HepG2 (cell line): Measurements from ENCODE around the gene TCEAL3. TPM values are rescaled to one million over a fixed set of nuclear protein-coding genes. Genes with fewer than 3 reads are reported as not detected.

ENCODE experiments used
- ATAC-seq: fragments of 200-7000 bp; cut with Tn5 transposase; 3 replicates; pipeline ENCODE4 v1.9.1; 2020; ENCODE audit warnings: mild to moderate bottlenecking, moderate library complexity
- BruUV-seq: library from RNA; stranded (reverse); fragments of 400-500 nt; replicated peaks from 2 replicates; lab custom pipeline; 2021; lab: Mats Ljungman, UMichigan
- CTCF ChIA-PET: fragments of 300-600 bp; formaldehyde crosslinking; extraction: SDS; loops from one replicate; lab custom pipeline; 2021; ENCODE audit warnings: low total read pairs, inconsistent platforms, low intra/inter-chr PET ratio; lab: Yijun Ruan, JAX
- POLR2A ChIA-PET: fragments of 350-600 bp; sonication (Branson Sonifier 250); formaldehyde crosslinking; loops from one replicate; lab custom pipeline; 2020; ENCODE audit warnings: antibody characterized with exemption, inconsistent platforms; lab: Yijun Ruan, JAX
- DNase-seq: peaks from one replicate; pipeline ENCODE4 v3.0.0-alpha.2; 2015; ENCODE audit warnings: low spot score
- FAIRE-seq: peaks from 3 replicates; lab custom pipeline; 2011; peaks lifted over from hg19 to GRCh38; lab: Jason Lieb, UNC
- H2AFZ ChIP-seq: one replicate; pipeline ENCODE4 v1.6.1; 2011; ENCODE audit warnings: low read length, inconsistent platforms
- H3K27ac ChIP-seq: fragments of 300-600 bp; 3 replicates; pipeline ENCODE4 v1.8.0; 2011; ENCODE audit warnings: mixed run types, mild to moderate bottlenecking, mixed read lengths, low read length, inconsistent platforms; ENCODE audit not compliant: insufficient read depth; ENCODE audit errors: extremely low read length
- H3K27me3 ChIP-seq, 2 experiments: fragments of 200-600 bp in 1 of 2; 2 replicates in 1 of 2; 3 replicates in 1 of 2; pipeline versions ENCODE4 v1.6.0 to v1.8.0; 2011; ENCODE audit warnings: low read length in 2 of 2, mild to moderate bottlenecking in 2 of 2, moderate library complexity in 2 of 2, inconsistent platforms in 1 of 2; ENCODE audit not compliant: insufficient read depth in 2 of 2, control insufficient read depth in 1 of 2
- H3K36me3 ChIP-seq, 2 experiments: fragments of 200-600 bp in 1 of 2; replicated peaks in 1 of 2; 2 replicates in 1 of 2; 3 replicates in 1 of 2; pipeline versions ENCODE4 v1.5.1 to v1.8.0; 2011; ENCODE audit warnings: low read length in 2 of 2, inconsistent platforms in 1 of 2; ENCODE audit not compliant: insufficient read depth in 2 of 2, control insufficient read depth in 1 of 2
- H3K4me1 ChIP-seq: 2 replicates; pipeline ENCODE4 v1.5.1; 2012; ENCODE audit warnings: low read length, inconsistent platforms; ENCODE audit not compliant: insufficient read depth
- H3K4me2 ChIP-seq: 2 replicates; pipeline ENCODE4 v1.6.0; 2011; ENCODE audit warnings: low read depth, low read length, inconsistent platforms
- H3K4me3 ChIP-seq, 3 experiments: fragments of 200-600 bp in 1 of 3; sonication (generic), shearing (Covaris generic) in 1 of 3; replicated peaks in 1 of 3; 2 replicates each; pipeline ENCODE4 v1.5.1; 2011 to 2016; ENCODE audit warnings: low read length in 3 of 3, inconsistent platforms in 2 of 3, low read depth in 2 of 3, mild to moderate bottlenecking in 2 of 3, control low read depth in 1 of 3, mixed read lengths in 1 of 3; ENCODE audit not compliant: insufficient read depth in 1 of 3
- H3K79me2 ChIP-seq: one replicate; pipeline ENCODE4 v1.6.1; 2011; ENCODE audit warnings: low read length, inconsistent platforms; ENCODE audit not compliant: insufficient read depth
- H3K9ac ChIP-seq: 2 replicates; pipeline ENCODE4 v1.6.0; 2011; ENCODE audit warnings: mild to moderate bottlenecking, low read depth, low read length, inconsistent platforms; ENCODE audit not compliant: insufficient read depth
- H3K9me3 ChIP-seq: 2 replicates; pipeline ENCODE4 v1.5.1; 2012; ENCODE audit warnings: mild to moderate bottlenecking, low read length
- H4K20me1 ChIP-seq: 2 replicates; pipeline ENCODE4 v1.6.0; 2011; ENCODE audit warnings: inconsistent platforms, mild to moderate bottlenecking, low read length, moderate library complexity; ENCODE audit not compliant: insufficient read depth
- FOSL2 ChIP-seq: sonication (generic); formaldehyde crosslinking; IDR thresholded peaks from 2 replicates; pipeline ENCODE4 v1.4.0; 2020; ENCODE audit warnings: missing genetic modification reagents
- GMEB1 ChIP-seq: sonication (generic); formaldehyde crosslinking; IDR thresholded peaks from 2 replicates; pipeline ENCODE4 v1.5.1; 2020; ENCODE audit warnings: missing genetic modification reagents, mild to moderate bottlenecking, borderline replicate concordance
- NCOA2 ChIP-seq: sonication (generic); formaldehyde crosslinking; IDR thresholded peaks from 2 replicates; pipeline ENCODE4 v1.8.0; 2022; ENCODE audit warnings: inconsistent platforms
- POGK ChIP-seq: sonication (generic); formaldehyde crosslinking; conservative IDR thresholded peaks from 2 replicates; pipeline ENCODE4 v1.8.0; 2022; ENCODE audit warnings: mild to moderate bottlenecking, moderate library complexity, missing genetic modification reagents
- WGBS: methylation state at CpG from one replicate; pipeline ENCODE4 v1.1.6; 2017; ENCODE audit warnings: low lambda C conversion rate; 5-methylcytosine and 5-hydroxymethylcytosine counted together
- in situ Hi-C: cut with HindIII; loops from 2 replicates; pipeline ENCODE4 v1.10.0; 2017; ENCODE audit warnings: low pct_unique_long_range_greater_than_20kb; ENCODE audit not compliant: extremely low pct_ligation_motif_present
- intact Hi-C: fragments of 100-400 bp; cut with micrococcal nuclease; formaldehyde crosslinking; loops from one replicate; pipeline ENCODE4 v1.10.0; 2022; ENCODE audit not compliant: unreplicated experiment
- polyA plus RNA-seq, 8 experiments: library from polyadenylated mRNA; depleted of rRNA in 3 of 8; stranded (reverse) in 7 of 8; unstranded in 1 of 8; fragments of >200 nt; fragmentation: Illumina TruSeq in 4 of 8; extraction: Trizol in 4 of 8; gene quantifications; 2 replicates each; pipeline versions ENCODE4 v1.2.1 to v1.2.3, GENCODE V29; 2011 to 2016; ENCODE audit warnings: low read depth in 4 of 8, missing spikeins in 1 of 8, mixed read lengths in 1 of 8; ENCODE audit not compliant: insufficient read depth in 1 of 8
- total RNA-seq, 5 experiments: library from RNA; depleted of rRNA; stranded (reverse); fragments of >200 nt; fragmentation: Illumina TruSeq; extraction: Trizol; gene quantifications; 2 replicates each; pipeline ENCODE4 v1.2.3, GENCODE V29; 2016; ENCODE audit warnings: low read depth in 1 of 5
- TF ChIP-seq, protein P1 (sequence below): sonication (generic); formaldehyde crosslinking; IDR thresholded peaks from 2 replicates; pipeline ENCODE4 v1.8.0; 2022; ENCODE audit warnings: mild to moderate bottlenecking, missing genetic modification reagents, moderate library complexity

Gene TCEAL3
- total and polyA plus RNA-seq, 2 of the 13 experiments (the other 11 are each of a cell fraction or from before 2014, with no cell fraction given) = 0.09 to 0.12 TPM

DNA sequence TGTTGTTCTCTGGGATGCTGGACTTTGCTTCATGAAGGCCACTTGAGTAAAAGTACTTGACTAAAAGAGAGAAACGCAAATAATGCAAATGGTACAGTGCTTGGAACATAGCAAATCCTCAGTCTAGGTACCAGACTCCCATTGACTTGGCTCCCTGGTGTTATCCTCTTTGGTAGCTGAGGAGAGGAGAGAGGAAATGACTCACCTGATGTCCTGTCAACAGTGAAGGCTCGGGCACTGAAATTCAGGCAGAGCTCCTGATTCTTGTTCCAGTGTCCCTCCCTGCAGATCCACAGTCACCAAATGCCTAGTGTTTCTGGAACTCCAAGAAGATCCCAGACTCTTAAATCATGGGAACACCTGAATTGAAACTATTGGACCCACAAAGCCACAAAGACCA lies 45.0 kb upstream of the TCEAL3 start:
- Histone ChIP-seq H3K79me2 (no peaks in the 10 kb centered on the region), H3K4me3 (no peak overlapping the region), H4K20me1 (no peaks in the 10 kb centered on the region), H3K27ac (no peak overlapping the region), H3K4me1 (no peaks in the 10 kb centered on the region), H2AFZ (no peak overlapping the region), H3K27me3 (no peaks in the 10 kb centered on the region), H3K9ac (no peak overlapping the region), H3K36me3 (no peaks in the 10 kb centered on the region), H3K9me3 (no peaks in the 10 kb centered on the region), H3K4me2 (no peak overlapping the region)
- 0% methylated on average over 1 of the region's 2 CpGs for WGBS
- TF ChIP-seq POGK (CRISPR knock-in tag) = no peak
- TF ChIP-seq FOSL2 = peak; percentile 28; the same call in 1 of the 2 replicates
- intact Hi-C loops (no loop called here), in situ Hi-C loops (no loop called here)
- no peak for DNase-seq
- CTCF ChIA-PET = no interaction called here
- ATAC-seq = no peak
- no TSS peak for BruUV-seq
- no peak for FAIRE-seq
- POLR2A ChIA-PET = no interaction called here

DNA sequence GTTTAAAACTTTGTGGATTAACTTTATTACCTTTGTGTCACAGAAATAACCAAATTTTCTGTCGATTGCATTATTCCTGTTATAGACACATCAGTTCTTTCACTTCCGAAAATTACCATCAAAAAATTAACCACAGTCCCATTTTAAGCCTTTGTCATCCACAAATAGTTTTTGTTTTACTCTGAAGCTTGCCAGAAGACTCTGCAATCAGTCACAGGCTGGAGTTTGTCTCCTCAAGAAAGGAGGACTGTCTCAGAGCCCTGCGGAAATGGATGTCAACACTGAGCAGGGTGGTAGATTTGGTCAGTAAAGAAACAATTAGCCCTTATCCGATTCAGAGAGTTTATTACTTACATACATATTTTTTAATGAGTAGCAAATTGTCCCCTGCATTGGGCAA lies 42.6 kb upstream of the TCEAL3 start:
- Histone ChIP-seq H3K9me3 (no peaks in the 10 kb centered on the region), H4K20me1 (no peaks in the 10 kb centered on the region), H3K79me2 (no peaks in the 10 kb centered on the region), H3K4me2 (no peak overlapping the region), H3K4me1 (no peaks in the 10 kb centered on the region), H3K4me3 (no peak overlapping the region), H3K27ac (no peak overlapping the region), H2AFZ (no peak overlapping the region), H3K9ac (no peak overlapping the region), H3K36me3 (no peaks in the 10 kb centered on the region), H3K27me3 (no peaks in the 10 kb centered on the region)
- POLR2A ChIA-PET = no interaction called here
- FAIRE-seq (no peak), DNase-seq (no peak), ATAC-seq (no peak)
- in situ Hi-C loops (no loop called here), intact Hi-C loops (no loop called here)
- WGBS = 50% methylated on average over 4 of the region's 4 CpGs
- CTCF ChIA-PET = no interaction called here
- no TSS peak for BruUV-seq
- TF ChIP-seq, protein P1, sequence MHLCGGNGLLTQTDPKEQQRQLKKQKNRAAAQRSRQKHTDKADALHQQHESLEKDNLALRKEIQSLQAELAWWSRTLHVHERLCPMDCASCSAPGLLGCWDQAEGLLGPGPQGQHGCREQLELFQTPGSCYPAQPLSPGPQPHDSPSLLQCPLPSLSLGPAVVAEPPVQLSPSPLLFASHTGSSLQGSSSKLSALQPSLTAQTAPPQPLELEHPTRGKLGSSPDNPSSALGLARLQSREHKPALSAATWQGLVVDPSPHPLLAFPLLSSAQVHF (CRISPR knock-in tag) = no peak
- TF ChIP-seq NCOA2 (no peak), GMEB1 (CRISPR knock-in tag) (no peak)
